ENCODE data around the gene ELOVL2. TPM values are rescaled to one million over a fixed set of nuclear protein-coding genes. Genes with fewer than 3 reads are reported as not detected.
"Not testable (repeated sequence)": the region's sequence is repeated elsewhere in the genome, so short reads cannot be mapped to it uniquely, and the experiment has no call there.

The ELOVL2 gene
- total RNA-seq, 2 experiments from 2014 or later = not detected

- DNase-seq (ENCODE audit: low spot score) = peak; percentile 77
- TSS peak; percentile 92 for BruUV-seq (replicated peaks)
- TF ChIP-seq CTCF (conservative IDR thresholded peaks at IDR 0.05; ENCODE audit: low read length) = no peak
- no peak for TF ChIP-seq EZH2phosphoT487 (IDR thresholded peaks at IDR 0.05; ENCODE audit: borderline replicate concordance, low read depth, low read length)
- intact Hi-C loops (cut with micrococcal nuclease; ENCODE audit: unreplicated experiment) = loop anchor here (5.0 kb wide), 3 partner anchors 191 to 561 kb away; no protein-coding TSS in a partner anchor
- CTCF ChIA-PET (ENCODE audit: unreplicated experiment) = interaction anchor here (0.6 kb wide), 1 partner anchor 367 kb away, joined by 3 read pairs; no protein-coding TSS in a partner anchor
- Histone ChIP-seq H2AFZ (ENCODE audit: low read length) (peak overlapping the region; percentile 85), H3K4me1 (ENCODE audit: insufficient read depth, low read length, poor library complexity, severe bottlenecking) (peaks cover 31% of the 10 kb centered on the region), H3K4me2 (ENCODE audit: low read length) (peak overlapping the region; percentile 93), H3K9me3 (ENCODE audit: low read length) (no peaks in the 10 kb centered on the region), H3K79me2 (ENCODE audit: insufficient read depth, low read depth, low read length) (peaks cover 35% of the 10 kb centered on the region), H3K36me3 (ENCODE audit: insufficient read depth, low read length) (peaks cover 5% of the 10 kb centered on the region; the same call in 1 of the 2 replicates), H3K9me2 (ENCODE audit: insufficient read depth, low read length) (no peaks in the 10 kb centered on the region), H4K20me1 (ENCODE audit: insufficient read depth, low read length) (peaks cover 6% of the 10 kb centered on the region; the same call in 1 of the 2 replicates), H3K4me3 (ENCODE audit: low read depth, low read length, poor library complexity, severe bottlenecking) (peak overlapping the region; percentile 72), H3K27ac (ENCODE audit: low read depth, low read length, poor library complexity, severe bottlenecking) (peak overlapping the region; percentile 70)
- POLR2A ChIA-PET = interaction anchor here (0.6 to 1.5 kb wide), 5 partner anchors 10 to 559 kb away, joined by 3 to 6 read pairs (median 3); no protein-coding TSS in a partner anchor
Measured at GRCh38 chr6:11092668-11093375, 48.7 kb upstream of the ELOVL2 start.

GRCh38 chr6:11091141-11091540 lies 47.0 kb upstream of the ELOVL2 start:
- DNase-seq (ENCODE audit: low spot score); H2AFZ ChIP-seq (ENCODE audit: low read length); POLR2A ChIA-PET; BruUV-seq (replicated peaks); H3K27ac ChIP-seq (ENCODE audit: low read depth, low read length, poor library complexity, severe bottlenecking); CTCF ChIA-PET (ENCODE audit: unreplicated experiment); H3K36me3 ChIP-seq (ENCODE audit: insufficient read depth, low read length); H3K9me2 ChIP-seq (ENCODE audit: insufficient read depth, low read length); H4K20me1 ChIP-seq (ENCODE audit: insufficient read depth, low read length); H3K9me3 ChIP-seq (ENCODE audit: low read length); H3K4me3 ChIP-seq (ENCODE audit: low read depth, low read length, poor library complexity, severe bottlenecking): not testable (repeated sequence)
- Histone ChIP-seq H3K4me1 (ENCODE audit: insufficient read depth, low read length, poor library complexity, severe bottlenecking) (peaks cover 28% of the 10 kb centered on the region), H3K79me2 (ENCODE audit: insufficient read depth, low read depth, low read length) (peaks cover 20% of the 10 kb centered on the region), H3K4me2 (ENCODE audit: low read length) (0 out of 2 replicates have a peak overlapping the region, but pooled peaks have one; percentile 30)
- intact Hi-C loops (cut with micrococcal nuclease; ENCODE audit: unreplicated experiment) = loop anchor here (5.0 kb wide), 3 partner anchors 189 to 559 kb away; no protein-coding TSS in a partner anchor

- Histone ChIP-seq H3K4me2 (ENCODE audit: low read length) (no peak overlapping the region), H3K79me2 (ENCODE audit: insufficient read depth, low read depth, low read length) (peaks cover 5% of the 10 kb centered on the region; the same call in 1 of the 2 replicates), H3K27ac (ENCODE audit: low read depth, low read length, poor library complexity, severe bottlenecking) (no peak overlapping the region), H3K9me3 (ENCODE audit: low read length) (no peaks in the 10 kb centered on the region), H3K4me3 (ENCODE audit: low read depth, low read length, poor library complexity, severe bottlenecking) (no peak overlapping the region), H4K20me1 (ENCODE audit: insufficient read depth, low read length) (no peaks in the 10 kb centered on the region), H3K9me2 (ENCODE audit: insufficient read depth, low read length) (no peaks in the 10 kb centered on the region), H2AFZ (ENCODE audit: low read length) (no peak overlapping the region), H3K36me3 (ENCODE audit: insufficient read depth, low read length) (no peaks in the 10 kb centered on the region), H3K4me1 (ENCODE audit: insufficient read depth, low read length, poor library complexity, severe bottlenecking) (peaks cover 20% of the 10 kb centered on the region)
- POLR2A ChIA-PET = interaction anchor here (0.6 to 1.9 kb wide), 5 partner anchors 9 to 412 kb away, joined by 3 to 7 read pairs (median 3); no protein-coding TSS in a partner anchor
- no peak for DNase-seq (ENCODE audit: low spot score)
- BruUV-seq (replicated peaks) = no TSS peak
- intact Hi-C loops (cut with micrococcal nuclease; ENCODE audit: unreplicated experiment) = loop anchor here (5.0 kb wide), 3 partner anchors 187 to 557 kb away; no protein-coding TSS in a partner anchor
- TF ChIP-seq CTCF (conservative IDR thresholded peaks at IDR 0.05; ENCODE audit: low read length) (no peak), EZH2phosphoT487 (IDR thresholded peaks at IDR 0.05; ENCODE audit: borderline replicate concordance, low read depth, low read length) (no peak)
- CTCF ChIA-PET (ENCODE audit: unreplicated experiment) = no interaction called here
Measured at GRCh38 chr6:11089695-11090094, 45.6 kb upstream of the ELOVL2 start.

GRCh38 chr6:11087141-11087812 lies 43.2 kb upstream of the ELOVL2 start:
- peaks cover 12% of the 10 kb centered on the region for H3K4me1 ChIP-seq (ENCODE audit: insufficient read depth, low read length, poor library complexity, severe bottlenecking)
- DNase-seq (ENCODE audit: low spot score); H3K4me3 ChIP-seq (ENCODE audit: low read depth, low read length, poor library complexity, severe bottlenecking); H3K9me3 ChIP-seq (ENCODE audit: low read length); H3K36me3 ChIP-seq (ENCODE audit: insufficient read depth, low read length); H4K20me1 ChIP-seq (ENCODE audit: insufficient read depth, low read length); H2AFZ ChIP-seq (ENCODE audit: low read length); H3K27ac ChIP-seq (ENCODE audit: low read depth, low read length, poor library complexity, severe bottlenecking); CTCF ChIA-PET (ENCODE audit: unreplicated experiment); H3K79me2 ChIP-seq (ENCODE audit: insufficient read depth, low read depth, low read length); H3K9me2 ChIP-seq (ENCODE audit: insufficient read depth, low read length); BruUV-seq (replicated peaks); intact Hi-C loops (cut with micrococcal nuclease; ENCODE audit: unreplicated experiment); H3K4me2 ChIP-seq (ENCODE audit: low read length): not testable (repeated sequence)
- POLR2A ChIA-PET = interaction anchor here (0.7 kb wide), 1 partner anchor 281 kb away, joined by 3 read pairs; no protein-coding TSS in a partner anchor

Measured in OCI-LY7 (cell line).